NT2/D1 (cell line): Measurements from ENCODE around the gene ELP5.

Experiments used
- SUZ12 ChIP-seq: IDR thresholded peaks from 2 replicates; pipeline ENCODE4 v1.6.1; 2011; ENCODE audit not compliant: insufficient read length, insufficient read depth; ENCODE audit errors: extremely low read depth
- YY1 ChIP-seq: IDR thresholded peaks from 2 replicates; pipeline ENCODE4 v1.6.1; 2011; ENCODE audit not compliant: insufficient read length, insufficient read depth
- ZNF274 ChIP-seq: IDR thresholded peaks from 2 replicates; pipeline ENCODE4 v1.6.1; 2011; ENCODE audit warnings: mild to moderate bottlenecking, low read depth, low read length

DNA sequence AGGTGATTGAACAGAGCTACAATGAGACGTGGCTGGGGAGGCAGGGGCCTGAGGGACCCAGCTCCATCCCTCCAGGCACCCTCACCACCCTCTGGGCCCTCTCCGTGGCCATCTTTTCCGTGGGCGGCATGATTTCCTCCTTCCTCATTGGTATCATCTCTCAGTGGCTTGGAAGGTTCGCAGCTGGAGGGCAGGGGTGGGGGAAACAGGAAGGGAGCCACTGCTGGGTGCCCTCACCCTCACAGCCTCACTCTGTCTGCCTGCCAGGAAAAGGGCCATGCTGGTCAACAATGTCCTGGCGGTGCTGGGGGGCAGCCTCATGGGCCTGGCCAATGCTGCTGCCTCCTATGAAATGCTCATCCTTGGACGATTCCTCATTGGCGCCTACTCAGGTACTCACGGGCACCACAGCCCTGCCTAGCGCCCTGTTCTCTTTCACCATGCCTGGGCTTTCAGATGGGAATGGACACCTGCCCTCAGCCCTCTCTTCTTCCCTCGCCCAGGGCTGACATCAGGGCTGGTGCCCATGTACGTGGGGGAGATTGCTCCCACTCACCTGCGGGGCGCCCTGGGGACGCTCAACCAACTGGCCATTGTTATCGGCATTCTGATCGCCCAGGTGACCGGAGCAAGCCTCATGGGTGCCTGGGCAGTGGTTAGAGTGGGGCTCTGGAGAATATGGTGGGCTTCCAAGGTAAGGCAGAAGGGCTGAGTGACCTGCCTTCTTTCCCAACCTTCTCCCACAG, 31.6 kb downstream of the ELP5 start:
- TF ChIP-seq ZNF274 = no peak
- TF ChIP-seq YY1 = no peak
- no peak for TF ChIP-seq SUZ12
